ENCODE data around the gene C20orf204. TPM values are rescaled to one million over a fixed set of nuclear protein-coding genes. Genes with fewer than 3 reads are reported as not detected.
A peak's percentile ranks its signal among the peaks of the same experiment; 100 is the strongest.

Gene C20orf204
- total and polyA plus RNA-seq, 9 of the 15 experiments (the other 6 are each of a cell fraction or from before 2014, with no cell fraction given): 0.11 to 1.1 (median 0.36) TPM; not detected in 2

DNA sequence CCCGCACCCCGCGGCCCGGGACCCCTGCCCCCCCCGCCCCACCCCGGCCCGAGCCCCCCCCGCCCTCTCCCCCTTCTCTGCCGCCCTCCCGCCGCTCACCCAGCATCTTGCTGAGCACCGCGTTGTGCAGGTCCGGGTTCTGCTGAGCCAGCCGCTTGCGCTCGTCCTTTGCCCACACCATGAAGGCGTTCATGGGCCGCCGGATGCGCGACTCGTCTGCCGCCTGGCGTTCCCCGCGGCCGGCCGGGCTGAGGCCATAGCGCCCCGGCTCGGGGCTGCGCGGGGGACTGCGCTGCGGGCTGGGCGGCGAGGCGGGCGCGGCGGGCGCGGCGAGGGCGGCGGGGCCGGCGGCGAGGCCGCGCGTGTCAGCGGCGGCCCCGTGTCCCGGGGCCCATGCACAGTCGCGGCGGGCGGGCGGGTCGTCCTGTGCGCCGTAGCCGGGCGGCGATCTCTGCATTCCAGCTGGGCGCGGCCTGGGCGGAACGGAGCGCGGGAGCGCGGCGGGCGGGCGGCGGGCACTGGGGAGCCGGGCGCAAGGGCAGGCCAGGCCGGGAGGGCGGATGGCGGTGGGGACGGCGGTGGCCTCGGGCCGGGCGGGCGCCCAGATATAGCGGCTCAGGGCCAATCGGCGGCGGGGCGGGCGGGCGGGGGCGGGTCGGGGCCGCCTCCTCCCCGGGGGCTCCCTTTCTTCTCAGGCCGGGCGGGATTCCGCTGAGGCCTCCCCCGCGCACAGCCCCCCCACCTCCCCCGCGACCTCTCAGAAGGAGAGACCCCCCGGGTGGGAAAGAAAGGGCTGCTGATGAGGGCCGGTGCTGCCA is 13.3 kb downstream of the C20orf204 start, which contains the start of gene SOX18 (continued):
- TF ChIP-seq, protein P1, sequence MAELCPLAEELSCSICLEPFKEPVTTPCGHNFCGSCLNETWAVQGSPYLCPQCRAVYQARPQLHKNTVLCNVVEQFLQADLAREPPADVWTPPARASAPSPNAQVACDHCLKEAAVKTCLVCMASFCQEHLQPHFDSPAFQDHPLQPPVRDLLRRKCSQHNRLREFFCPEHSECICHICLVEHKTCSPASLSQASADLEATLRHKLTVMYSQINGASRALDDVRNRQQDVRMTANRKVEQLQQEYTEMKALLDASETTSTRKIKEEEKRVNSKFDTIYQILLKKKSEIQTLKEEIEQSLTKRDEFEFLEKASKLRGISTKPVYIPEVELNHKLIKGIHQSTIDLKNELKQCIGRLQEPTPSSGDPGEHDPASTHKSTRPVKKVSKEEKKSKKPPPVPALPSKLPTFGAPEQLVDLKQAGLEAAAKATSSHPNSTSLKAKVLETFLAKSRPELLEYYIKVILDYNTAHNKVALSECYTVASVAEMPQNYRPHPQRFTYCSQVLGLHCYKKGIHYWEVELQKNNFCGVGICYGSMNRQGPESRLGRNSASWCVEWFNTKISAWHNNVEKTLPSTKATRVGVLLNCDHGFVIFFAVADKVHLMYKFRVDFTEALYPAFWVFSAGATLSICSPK (IDR thresholded peaks at IDR 0.05; ENCODE audit: borderline replicate concordance): no peak
- TF ChIP-seq PHB2 (IDR thresholded peaks at IDR 0.05; ENCODE audit: low read depth): no peak

DNA sequence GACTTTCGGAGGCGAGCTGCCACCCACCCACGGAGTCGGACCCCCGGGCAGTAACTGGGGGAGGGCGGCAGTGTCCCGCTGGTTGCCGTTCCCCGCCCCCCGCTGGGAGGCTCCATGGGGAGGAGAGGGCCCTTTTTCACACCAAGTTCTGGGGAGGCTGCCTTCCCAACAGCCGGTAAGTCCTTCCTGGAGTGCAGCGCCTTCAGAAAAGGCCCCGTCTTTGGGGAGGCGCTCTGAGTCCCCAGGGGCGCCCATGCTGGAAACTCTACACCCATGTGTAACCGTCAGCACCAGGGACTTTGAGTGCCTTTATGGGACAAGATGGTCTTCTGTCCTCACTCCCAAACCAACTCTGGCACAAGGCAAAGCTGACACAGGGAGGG is 13.9 kb downstream of the C20orf204 start:
- Histone ChIP-seq H3K4me1 (replicated peaks in 1 of 2; ENCODE audit: control insufficient read depth in 2 of 2, insufficient read depth in 2 of 2, low read length in 2 of 2) (peaks cover 39 to 88% of the 10 kb centered on the region in 2 experiments), H3K4me3 (peak overlapping the region; percentile 48), H3K9me1 (ENCODE audit: control insufficient read depth, insufficient read depth, low read length) (no peaks in the 10 kb centered on the region), H3K27ac (ENCODE audit: extremely low read depth, low read depth, low read length) (peak overlapping the region; percentile 85), H3K9me3 (replicated peaks; ENCODE audit: control insufficient read depth, insufficient read depth, low read depth, low read length) (no peaks in the 10 kb centered on the region), H3K79me2 (ENCODE audit: control insufficient read depth, insufficient read depth, low read length) (peaks cover 12% of the 10 kb centered on the region), H3K27me3 (ENCODE audit: control insufficient read depth in 2 of 2, insufficient read depth in 2 of 2, low read length in 2 of 2) (no peaks in the 10 kb centered on the region), H3K9ac (ENCODE audit: insufficient read depth in 1 of 2, low read depth in 2 of 2, low read length in 2 of 2) (peak overlapping the region; percentile 68 to 88), H2AFZ (ENCODE audit: low read depth, low read length) (peak overlapping the region; percentile 92), H3K4me2 (ENCODE audit: insufficient read depth, low read length) (peak overlapping the region; percentile 82), H3K36me3 (ENCODE audit: control insufficient read depth, insufficient read depth, low read length) (peaks cover 12% of the 10 kb centered on the region; the same call in 1 of the 3 replicates), H4K20me1 (replicated peaks; ENCODE audit: control insufficient read depth, insufficient read depth, low read length) (no peaks in the 10 kb centered on the region)
- WGBS (ENCODE audit: insufficient coverage, low coverage, missing lambda C conversion rate): 5% methylated on average over 14 of the region's 16 CpGs
- intact Hi-C loops (cut with micrococcal nuclease) (loop anchor here (5.0 kb wide), 1 partner anchor 73 kb away; the partner anchor contains the start of gene SAMD10), in situ Hi-C loops (cut with MboI) (no loop called here)
- ChIA-PET POLR2A (interaction anchor here (0.6 to 2.5 kb wide), 4 partner anchors 11 to 19 kb away, joined by 3 to 14 read pairs (median 4); no protein-coding TSS in a partner anchor), CTCF (ENCODE audit: low intra/inter-chr PET ratio) (no interaction called here)
- no TSS peak for BruUV-seq (replicated peaks)
- ATAC-seq (peak; percentile 33), DNase-seq (ENCODE audit: extremely low read depth in 1 of 4, low spot score in 3 of 4) (peak in 2 of 4 experiments; percentile 71 to 77), FAIRE-seq (peak; percentile 58)
- TF ChIP-seq RBM22 (IDR thresholded peaks at IDR 0.05; ENCODE audit: low read depth, low read length, poor library complexity, severe bottlenecking) (no peak), ELF2 (CRISPR knock-in tag; IDR thresholded peaks at IDR 0.05) (no peak)
- TF ChIP-seq, protein P2, sequence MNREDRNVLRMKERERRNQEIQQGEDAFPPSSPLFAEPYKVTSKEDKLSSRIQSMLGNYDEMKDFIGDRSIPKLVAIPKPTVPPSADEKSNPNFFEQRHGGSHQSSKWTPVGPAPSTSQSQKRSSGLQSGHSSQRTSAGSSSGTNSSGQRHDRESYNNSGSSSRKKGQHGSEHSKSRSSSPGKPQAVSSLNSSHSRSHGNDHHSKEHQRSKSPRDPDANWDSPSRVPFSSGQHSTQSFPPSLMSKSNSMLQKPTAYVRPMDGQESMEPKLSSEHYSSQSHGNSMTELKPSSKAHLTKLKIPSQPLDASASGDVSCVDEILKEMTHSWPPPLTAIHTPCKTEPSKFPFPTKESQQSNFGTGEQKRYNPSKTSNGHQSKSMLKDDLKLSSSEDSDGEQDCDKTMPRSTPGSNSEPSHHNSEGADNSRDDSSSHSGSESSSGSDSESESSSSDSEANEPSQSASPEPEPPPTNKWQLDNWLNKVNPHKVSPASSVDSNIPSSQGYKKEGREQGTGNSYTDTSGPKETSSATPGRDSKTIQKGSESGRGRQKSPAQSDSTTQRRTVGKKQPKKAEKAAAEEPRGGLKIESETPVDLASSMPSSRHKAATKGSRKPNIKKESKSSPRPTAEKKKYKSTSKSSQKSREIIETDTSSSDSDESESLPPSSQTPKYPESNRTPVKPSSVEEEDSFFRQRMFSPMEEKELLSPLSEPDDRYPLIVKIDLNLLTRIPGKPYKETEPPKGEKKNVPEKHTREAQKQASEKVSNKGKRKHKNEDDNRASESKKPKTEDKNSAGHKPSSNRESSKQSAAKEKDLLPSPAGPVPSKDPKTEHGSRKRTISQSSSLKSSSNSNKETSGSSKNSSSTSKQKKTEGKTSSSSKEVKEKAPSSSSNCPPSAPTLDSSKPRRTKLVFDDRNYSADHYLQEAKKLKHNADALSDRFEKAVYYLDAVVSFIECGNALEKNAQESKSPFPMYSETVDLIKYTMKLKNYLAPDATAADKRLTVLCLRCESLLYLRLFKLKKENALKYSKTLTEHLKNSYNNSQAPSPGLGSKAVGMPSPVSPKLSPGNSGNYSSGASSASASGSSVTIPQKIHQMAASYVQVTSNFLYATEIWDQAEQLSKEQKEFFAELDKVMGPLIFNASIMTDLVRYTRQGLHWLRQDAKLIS (CRISPR knock-in tag; IDR thresholded peaks at IDR 0.05): 0 out of 2 replicates have a peak, but pooled peaks have one; percentile 42
